H9 (cell line): ENCODE results near the gene ZNF648. TPM values are rescaled to one million over a fixed set of nuclear protein-coding genes. Genes with fewer than 3 reads are reported as not detected.

Experiments used
- DNase-seq: peaks from one replicate; pipeline ENCODE4 v3.0.0-alpha.2; 2017
- H2AFZ ChIP-seq: one replicate; pipeline ENCODE4 v1.6.1; 2013; ENCODE audit warnings: mild to moderate bottlenecking, low read length, control low read depth, moderate library complexity
- H2AK5ac ChIP-seq: 2 replicates; pipeline ENCODE4 v1.6.1; 2013; ENCODE audit warnings: low read length, control low read depth, mixed read lengths; ENCODE audit not compliant: insufficient read length
- H2BK120ac ChIP-seq: one replicate; pipeline ENCODE4 v1.6.1; 2013; ENCODE audit warnings: low read depth, mild to moderate bottlenecking, low read length, control low read depth, inconsistent platforms; ENCODE audit not compliant: poor library complexity, severe bottlenecking
- H2BK12ac ChIP-seq: 2 replicates; pipeline ENCODE4 v1.6.1; 2013; ENCODE audit warnings: low read length, control low read depth, mixed read lengths, low read depth; ENCODE audit not compliant: insufficient read length
- H2BK15ac ChIP-seq: 2 replicates; pipeline ENCODE4 v1.6.1; 2013; ENCODE audit warnings: low read depth, low read length, control low read depth
- H2BK20ac ChIP-seq: one replicate; pipeline ENCODE4 v1.6.1; 2013; ENCODE audit warnings: low read depth, mild to moderate bottlenecking, low read length, control low read depth, inconsistent platforms; ENCODE audit not compliant: poor library complexity, severe bottlenecking
- H2BK5ac ChIP-seq: 2 replicates; pipeline ENCODE4 v1.6.1; 2013; ENCODE audit warnings: low read length, control low read depth, mixed read lengths; ENCODE audit not compliant: insufficient read length
- H3K14ac ChIP-seq: 2 replicates; pipeline ENCODE4 v1.6.1; 2013; ENCODE audit warnings: low read length, control low read depth; ENCODE audit not compliant: insufficient read depth
- H3K18ac ChIP-seq: 2 replicates; pipeline ENCODE4 v1.6.1; 2013; ENCODE audit warnings: low read depth, mild to moderate bottlenecking, mixed read lengths, low read length, control low read depth; ENCODE audit not compliant: insufficient read length
- H3K23ac ChIP-seq: 2 replicates; pipeline ENCODE4 v1.6.1; 2013; ENCODE audit warnings: low read length, control low read depth, mixed read lengths, low read depth; ENCODE audit not compliant: insufficient read length
- H3K23me2 ChIP-seq: 2 replicates; pipeline ENCODE4 v1.6.1; 2013; ENCODE audit warnings: low read depth, mild to moderate bottlenecking, mixed read lengths, low read length, control low read depth; ENCODE audit not compliant: insufficient read length, poor library complexity, severe bottlenecking
- H3K27ac ChIP-seq: 2 replicates; pipeline ENCODE4 v1.5.1; 2013; ENCODE audit warnings: low read length, control low read depth, mixed read lengths, low read depth; ENCODE audit not compliant: insufficient read length
- H3K27me3 ChIP-seq: 2 replicates; pipeline ENCODE4 v1.6.1; 2013; ENCODE audit warnings: low read length, control low read depth, inconsistent platforms; ENCODE audit not compliant: insufficient read depth
- H3K4ac ChIP-seq: 2 replicates; pipeline ENCODE4 v1.6.1; 2013; ENCODE audit warnings: low read depth, mild to moderate bottlenecking, control low read depth, inconsistent platforms, low read length, moderate library complexity
- H3K4me1 ChIP-seq: 2 replicates; pipeline ENCODE4 v1.6.1; 2013; ENCODE audit warnings: low read length, control low read depth, inconsistent platforms; ENCODE audit not compliant: insufficient read depth
- H3K4me2 ChIP-seq: 2 replicates; pipeline ENCODE4 v1.6.1; 2013; ENCODE audit warnings: low read length, control low read depth, mixed read lengths; ENCODE audit not compliant: insufficient read length, insufficient read depth
- H3K56ac ChIP-seq: 2 replicates; pipeline ENCODE4 v1.6.1; 2013; ENCODE audit warnings: low read depth, mild to moderate bottlenecking, mixed read lengths, low read length, control low read depth; ENCODE audit not compliant: insufficient read length
- H3K79me1 ChIP-seq: 2 replicates; pipeline ENCODE4 v1.6.1; 2013; ENCODE audit warnings: low read depth, mild to moderate bottlenecking, moderate library complexity, low read length, control low read depth, inconsistent platforms; ENCODE audit not compliant: insufficient read depth, poor library complexity, severe bottlenecking
- H3K79me2 ChIP-seq: 2 replicates; pipeline ENCODE4 v1.6.1; 2013; ENCODE audit warnings: low read length, control low read depth, inconsistent platforms; ENCODE audit not compliant: insufficient read depth
- H3K9ac ChIP-seq: 2 replicates; pipeline ENCODE4 v1.6.1; 2013; ENCODE audit warnings: low read length, control low read depth, mixed read lengths; ENCODE audit not compliant: insufficient read length; ENCODE audit errors: extremely low read depth
- H3K9me3 ChIP-seq: one replicate; pipeline ENCODE4 v1.6.1; 2013; ENCODE audit warnings: low read depth, low read length, inconsistent platforms; ENCODE audit not compliant: control insufficient read depth
- H3T11ph ChIP-seq: one replicate; pipeline ENCODE4 v1.6.1; 2013; ENCODE audit warnings: mild to moderate bottlenecking, low read length, control low read depth, inconsistent platforms
- H4K20me1 ChIP-seq: one replicate; pipeline ENCODE4 v1.6.1; 2013; ENCODE audit not compliant: control insufficient read depth, insufficient read length, insufficient read depth
- H4K5ac ChIP-seq: 2 replicates; pipeline ENCODE4 v1.6.1; 2013; ENCODE audit warnings: low read depth, mild to moderate bottlenecking, mixed read lengths, low read length, control low read depth; ENCODE audit not compliant: insufficient read length
- H4K8ac ChIP-seq: replicated peaks from 2 replicates; pipeline ENCODE4 v1.6.1; 2013; ENCODE audit warnings: low read length, control low read depth, mixed read lengths, low read depth; ENCODE audit not compliant: insufficient read length
- H4K91ac ChIP-seq: 2 replicates; pipeline ENCODE4 v1.6.1; 2013; ENCODE audit warnings: low read depth, mild to moderate bottlenecking, moderate library complexity, mixed read lengths, low read length, control low read depth; ENCODE audit not compliant: insufficient read length
- H3K27ac Mint-ChIP-seq, 3 experiments: 2 replicates in 2 of 3; 3 replicates in 1 of 3; pipeline ENCODE4 v1.8.0; 2020 to 2021; ENCODE audit warnings: mixed read lengths in 3 of 3, mild to moderate bottlenecking in 1 of 3, moderate library complexity in 1 of 3
- H3K27me3 Mint-ChIP-seq: 2 replicates; pipeline ENCODE4 v1.8.0; 2021; ENCODE audit warnings: low read depth, mild to moderate bottlenecking, moderate library complexity, mixed read lengths
- H3K36me3 Mint-ChIP-seq, 3 experiments: 2 replicates in 2 of 3; 3 replicates in 1 of 3; pipeline ENCODE4 v1.8.0; 2020 to 2021; ENCODE audit warnings: low read depth in 3 of 3, mixed read lengths in 3 of 3; ENCODE audit not compliant: insufficient read depth in 1 of 3
- H3K4me1 Mint-ChIP-seq, 2 experiments: 2 replicates each; pipeline ENCODE4 v1.8.0; 2020; ENCODE audit warnings: mixed read lengths in 2 of 2
- H3K4me3 Mint-ChIP-seq, 2 experiments: 2 replicates in 1 of 2; 3 replicates in 1 of 2; pipeline ENCODE4 v1.8.0; 2020 to 2021; ENCODE audit warnings: mild to moderate bottlenecking in 2 of 2, mixed read lengths in 2 of 2, moderate library complexity in 1 of 2
- H3K9me3 Mint-ChIP-seq, 2 experiments: 2 replicates in 1 of 2; 3 replicates in 1 of 2; pipeline ENCODE4 v1.8.0; 2020; ENCODE audit warnings: mild to moderate bottlenecking in 2 of 2, mixed read lengths in 2 of 2, moderate library complexity in 1 of 2
- CTCF ChIP-seq: fragments of 200-600 bp; sonication (generic); conservative IDR thresholded peaks from 3 replicates; pipeline ENCODE4 v1.8.0; 2021; ENCODE audit warnings: antibody characterized with exemption, mild to moderate bottlenecking
- WGBS: extraction: QIAGEN DNeasy Blood & Tissue Kit; methylation state at CpG from one replicate; pipeline ENCODE4 v1.1.7; 2013; ENCODE audit warnings: missing lambda C conversion rate, low lambda C conversion rate, mixed read lengths; ENCODE audit not compliant: insufficient read length; ENCODE audit errors: extremely low coverage; 5-methylcytosine and 5-hydroxymethylcytosine counted together
- total RNA-seq: library from RNA; stranded (reverse); gene quantifications from 2 replicates; pipeline ENCODE4 v1.2.1, GENCODE V29; 2021

Gene ZNF648
- total RNA-seq, 1 experiment from 2014 or later, result 1.4 TPM

- Histone ChIP-seq H4K20me1 (no peaks in the 10 kb centered on the region), H3K9me3 (no peaks in the 10 kb centered on the region), H3K23ac (no peak overlapping the region), H2AK5ac (no peak overlapping the region), H2BK12ac (no peak overlapping the region), H2BK20ac (no peak overlapping the region), H3K18ac (no peak overlapping the region), H3K9ac (no peak overlapping the region), H3K27ac (no peak overlapping the region), H3K4me1 (no peaks in the 10 kb centered on the region; the same call in 1 of the 2 replicates), H2AFZ (no peak overlapping the region), H3K4ac (no peak overlapping the region), H4K8ac (no peak overlapping the region), H2BK5ac (no peak overlapping the region), H2BK120ac (no peak overlapping the region), H3K56ac (no peak overlapping the region), H3T11ph (no peak overlapping the region), H3K27me3 (no peaks in the 10 kb centered on the region), H3K14ac (no peak overlapping the region), H3K4me2 (no peak overlapping the region), H3K23me2 (no peaks in the 10 kb centered on the region), H4K91ac (no peak overlapping the region), H3K79me2 (no peaks in the 10 kb centered on the region), H2BK15ac (no peak overlapping the region), H4K5ac (no peak overlapping the region), H3K79me1 (no peaks in the 10 kb centered on the region)
- no peak for DNase-seq
- H3K36me3 Mint-ChIP-seq, result peaks cover 0 to 14% (median 7%) of the 10 kb centered on the region in 3 experiments; a peak in 4 of 7 replicates
- no peak overlapping the region for H3K27ac Mint-ChIP-seq
- TF ChIP-seq CTCF, result no peak
- WGBS, result no CpG with 5 or more reads among the region's 2 CpGs
- peaks cover 20% of the 10 kb centered on the region in 2 experiments for H3K4me1 Mint-ChIP-seq
- H3K9me3 Mint-ChIP-seq, result peaks cover 7% of the 10 kb centered on the region in 2 experiments
- H3K27me3 Mint-ChIP-seq, result no peaks in the 10 kb centered on the region
- H3K4me3 Mint-ChIP-seq, result no peak overlapping the region
Measured at GRCh38 chr1:182107209-182107608, 45.7 kb upstream of the ZNF648 start.
